DMS114 treated with DMSO at 0.1 percent for 48 hours (cell line): ENCODE measurements around the gene SHPK.
A peak's percentile ranks its signal among the peaks of the same experiment; 100 is the strongest.

ENCODE experiments used
- DNase-seq: peaks from one replicate; lab custom pipeline; 2025; ENCODE audit not compliant: unreplicated experiment; lab: John Stamatoyannopoulos, UW

SHPK gene

GRCh38 chr17:3663102-3664011 is 27.3 kb upstream of the SHPK start:
- DNase-seq: no peak

- DNase-seq: no peak
Observed at GRCh38 chr17:3660311-3660891, 24.4 kb upstream of the SHPK start.

- no peak for DNase-seq
Observed at GRCh38 chr17:3659541-3660111, 23.6 kb upstream of the SHPK start.

- DNase-seq: no peak
Observed at GRCh38 chr17:3658784-3659449, 22.9 kb upstream of the SHPK start.

GRCh38 chr17:3657874-3658783 is 22.1 kb upstream of the SHPK start:
- DNase-seq: no peak

- DNase-seq: no peak
Observed at GRCh38 chr17:3657588-3657869, 21.5 kb upstream of the SHPK start.

GRCh38 chr17:3656755-3657587 is 20.9 kb upstream of the SHPK start:
- no peak for DNase-seq

- no peak for DNase-seq
Observed at GRCh38 chr17:3656353-3656752, 20.3 kb upstream of the SHPK start.

GRCh38 chr17:3655766-3656165 is 19.7 kb upstream of the SHPK start:
- no peak for DNase-seq

GRCh38 chr17:3647769-3648555 is 11.9 kb upstream of the SHPK start:
- DNase-seq: peak; percentile 41

- no peak for DNase-seq
Observed at GRCh38 chr17:3647251-3647650, 11.2 kb upstream of the SHPK start.

- no peak for DNase-seq
Observed at GRCh38 chr17:3645310-3645709, 9.3 kb upstream of the SHPK start.

- no peak for DNase-seq
Observed at GRCh38 chr17:3643889-3644349, 7.9 kb upstream of the SHPK start.

GRCh38 chr17:3641717-3642486 is 5.9 kb upstream of the SHPK start:
- DNase-seq: no peak

- DNase-seq: no peak
Observed at GRCh38 chr17:3641014-3641413, 5.0 kb upstream of the SHPK start.

- DNase-seq: no peak
Observed at GRCh38 chr17:3639981-3640596, 4.0 kb upstream of the SHPK start.

GRCh38 chr17:3636908-3637373 is 891 bp upstream of the SHPK start:
- no peak for DNase-seq
